ENCODE data around the gene GPR101. TPM values are rescaled to one million over a fixed set of nuclear protein-coding genes. Genes with fewer than 3 reads are reported as not detected.
"Not testable (repeated sequence)": the region's sequence is repeated elsewhere in the genome, so short reads cannot be mapped to it uniquely, and the experiment has no call there.

GPR101 gene
- total RNA-seq, 4 donors from 2014 or later: not detected

GRCh38 chrX:137025930-137026329, 7.9 kb downstream of the GPR101 start:
- WGBS, 2 donors (ENCODE audit: low coverage in 1 of 2): 7 to 50% methylated on average over 3 to 4 of the region's 5 CpGs
- no peak overlapping the region for H3K27ac ChIP-seq

GRCh38 chrX:137000236-137000635, 33.6 kb downstream of the GPR101 start:
- not testable (repeated sequence) for H3K4me3 ChIP-seq, H3K27me3 ChIP-seq, H3K4me1 ChIP-seq, H3K9me3 ChIP-seq, H3K27ac ChIP-seq, H3K36me3 ChIP-seq, ATAC-seq
- WGBS, 2 donors (ENCODE audit: low coverage in 1 of 2): no CpG with 5 or more reads among the region's 31 CpGs

More at GRCh38 chrX:137025930-137026329, 7.9 kb downstream of the GPR101 start:
- H3K9me3 ChIP-seq: no peaks in the 10 kb centered on the region
- H3K4me3 ChIP-seq: no peak overlapping the region
- peaks cover 12% of the 10 kb centered on the region for H3K27me3 ChIP-seq
- no peaks in the 10 kb centered on the region for H3K4me1 ChIP-seq
- ATAC-seq: no peak
- H3K36me3 ChIP-seq: no peaks in the 10 kb centered on the region
- TF ChIP-seq CTCF (IDR thresholded peaks at IDR 0.05) (no peak), POLR2AphosphoS5 (IDR thresholded peaks at IDR 0.05) (no peak), POLR2A (IDR thresholded peaks at IDR 0.05) (no peak), EP300 (IDR thresholded peaks at IDR 0.05) (no peak)

- no peak overlapping the region for H3K27ac ChIP-seq
- no peaks in the 10 kb centered on the region for H3K4me1 ChIP-seq
- ATAC-seq: no peak
- no peaks in the 10 kb centered on the region for H3K36me3 ChIP-seq
- no peaks in the 10 kb centered on the region for H3K9me3 ChIP-seq
- H3K27me3 ChIP-seq: no peaks in the 10 kb centered on the region
- H3K4me3 ChIP-seq: no peak overlapping the region
- TF ChIP-seq CTCF (IDR thresholded peaks at IDR 0.05) (no peak), POLR2A (IDR thresholded peaks at IDR 0.05) (no peak), EP300 (IDR thresholded peaks at IDR 0.05) (no peak), POLR2AphosphoS5 (IDR thresholded peaks at IDR 0.05) (no peak)
- 53 to 57% methylated on average over 2 to 3 of the region's 3 CpGs for WGBS, 2 donors (ENCODE audit: low coverage in 1 of 2)
Measured at GRCh38 chrX:136999024-136999423, 34.8 kb downstream of the GPR101 start.

Other genes with a start within 250 kb of the GPR101 start
- gene RBMX, start 153.3 kb downstream of the GPR101 start, total RNA-seq: 100 to 1,000 TPM; 158 to 329 (median 317) TPM

Data from gastroesophageal sphincter (tissue), 4 donors.